Measurements from ENCODE around the gene BNIP3.

BNIP3 gene

DNA sequence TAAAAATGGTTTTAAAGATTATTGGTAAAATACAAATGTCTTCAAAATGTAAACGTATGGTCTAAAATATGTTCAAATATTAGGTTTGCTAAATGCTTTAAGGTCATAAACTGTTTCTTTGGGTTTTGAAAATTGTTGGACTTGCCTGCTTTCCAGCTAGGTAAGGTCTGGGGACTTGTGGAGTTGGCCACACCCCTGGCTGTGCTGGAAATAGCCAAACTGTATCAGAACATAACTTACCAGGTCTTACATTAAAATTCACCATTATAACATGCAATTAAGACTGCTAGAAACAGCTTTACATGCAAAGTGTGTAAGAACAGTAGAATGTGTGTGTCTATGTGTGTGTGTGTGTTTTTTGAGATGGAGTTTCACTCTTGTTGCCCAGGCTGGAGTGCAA lies 29.7 kb upstream of the BNIP3 start:
- in situ Hi-C loops (cut with HindIII; ENCODE audit: low pct_unique_long_range_greater_than_20kb, low sequenced_read_pairs), result no loop called here
- TF ChIP-seq JUND (IDR thresholded peaks at IDR 0.05; ENCODE audit: low read depth), result no peak
- DNase-seq (ENCODE audit: low read depth in 1 of 2, low spot score in 1 of 2), result no peak

DNA sequence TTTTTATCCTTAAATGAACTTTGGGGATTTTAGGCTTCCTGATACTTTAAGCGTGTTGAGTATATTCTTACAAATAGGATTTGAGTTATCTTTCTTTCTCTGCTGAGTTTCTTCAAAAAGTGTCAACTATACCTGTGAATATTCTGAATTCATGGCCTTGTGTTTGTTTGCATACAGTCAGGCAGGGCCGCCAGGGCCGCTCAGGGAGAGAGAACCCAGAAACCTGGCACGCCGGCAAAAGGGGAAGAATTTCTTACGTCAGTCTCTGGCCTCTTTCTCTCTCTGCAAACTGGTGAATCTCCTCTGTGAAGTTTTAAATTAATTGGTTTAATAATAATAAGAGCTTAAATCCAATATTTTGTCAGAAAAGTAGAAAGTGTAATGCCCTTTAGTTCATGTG lies 29.3 kb upstream of the BNIP3 start:
- TF ChIP-seq JUND (IDR thresholded peaks at IDR 0.05; ENCODE audit: low read depth), result no peak
- DNase-seq (ENCODE audit: low read depth in 1 of 2, low spot score in 1 of 2), result peak in 1 of 2 experiments; percentile 33
- in situ Hi-C loops (cut with HindIII; ENCODE audit: low pct_unique_long_range_greater_than_20kb, low sequenced_read_pairs), result no loop called here

DNA sequence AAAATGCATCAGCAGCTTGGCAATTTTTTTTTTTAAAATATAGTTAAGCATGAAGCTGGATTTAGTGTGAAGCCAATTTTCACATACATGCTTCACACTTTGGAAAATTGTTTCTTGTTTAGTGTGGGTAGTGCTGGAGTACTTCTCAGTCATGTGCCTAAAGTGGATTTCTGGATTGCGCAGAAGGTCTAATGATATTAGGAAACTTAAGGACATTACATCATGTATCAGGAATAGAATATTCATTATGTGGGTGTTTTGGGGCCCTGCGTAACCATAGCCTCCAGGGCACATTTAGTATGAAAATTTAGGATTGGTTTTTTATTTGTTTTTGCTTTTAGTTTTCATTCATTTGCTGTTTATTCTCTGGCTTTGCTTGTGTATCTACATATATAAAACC lies 28.8 kb upstream of the BNIP3 start:
- no peak for DNase-seq (ENCODE audit: low read depth in 1 of 2, low spot score in 1 of 2)
- TF ChIP-seq JUND (IDR thresholded peaks at IDR 0.05; ENCODE audit: low read depth), result no peak
- in situ Hi-C loops (cut with HindIII; ENCODE audit: low pct_unique_long_range_greater_than_20kb, low sequenced_read_pairs), result no loop called here

DNA sequence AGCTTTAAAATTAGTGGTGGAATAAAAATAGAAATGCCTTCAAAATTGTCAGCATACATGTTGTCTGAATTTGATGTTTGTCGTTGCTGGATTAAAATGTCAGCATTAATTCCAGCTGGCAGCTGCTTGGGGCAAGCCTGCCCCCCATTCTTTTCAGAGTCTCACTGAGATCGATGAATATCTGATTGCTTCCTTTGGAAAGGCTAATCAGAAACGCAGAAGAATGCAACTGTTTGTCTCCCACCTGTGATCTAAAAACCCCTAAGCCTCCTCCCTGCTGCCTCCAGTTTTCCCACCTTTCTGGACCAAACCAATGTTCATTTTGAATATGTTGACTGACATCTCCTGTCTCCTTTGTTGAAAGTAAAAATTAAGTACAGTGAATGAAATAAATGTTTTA lies 27.9 kb upstream of the BNIP3 start:
- in situ Hi-C loops (cut with HindIII; ENCODE audit: low pct_unique_long_range_greater_than_20kb, low sequenced_read_pairs), result no loop called here
- TF ChIP-seq JUND (IDR thresholded peaks at IDR 0.05; ENCODE audit: low read depth), result no peak
- no peak for DNase-seq (ENCODE audit: low read depth in 1 of 2, low spot score in 1 of 2)

DNA sequence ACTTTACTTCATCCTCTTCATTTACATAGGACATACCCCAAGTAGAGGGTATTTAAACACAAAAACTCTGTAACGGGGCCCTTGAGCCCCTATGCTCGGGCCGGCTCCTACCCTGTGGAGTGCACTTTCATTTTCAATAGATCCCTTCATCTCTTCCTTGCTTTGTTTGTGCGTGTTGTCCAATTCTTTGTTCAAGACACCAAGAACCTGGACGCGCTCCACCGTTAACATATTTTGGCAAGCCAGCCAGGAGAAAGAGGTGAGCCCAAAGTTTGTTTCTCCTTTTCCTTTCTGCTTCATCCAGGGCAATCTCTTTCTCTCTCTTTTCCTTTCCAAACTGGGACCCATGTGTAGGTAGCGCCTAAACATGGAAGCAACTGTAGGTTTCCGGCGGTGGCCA lies 26.0 kb upstream of the BNIP3 start:
- TF ChIP-seq JUND (IDR thresholded peaks at IDR 0.05; ENCODE audit: low read depth), result no peak
- DNase-seq (ENCODE audit: low read depth in 1 of 2, low spot score in 1 of 2), result no peak
- in situ Hi-C loops (cut with HindIII; ENCODE audit: low pct_unique_long_range_greater_than_20kb, low sequenced_read_pairs), result no loop called here

DNA sequence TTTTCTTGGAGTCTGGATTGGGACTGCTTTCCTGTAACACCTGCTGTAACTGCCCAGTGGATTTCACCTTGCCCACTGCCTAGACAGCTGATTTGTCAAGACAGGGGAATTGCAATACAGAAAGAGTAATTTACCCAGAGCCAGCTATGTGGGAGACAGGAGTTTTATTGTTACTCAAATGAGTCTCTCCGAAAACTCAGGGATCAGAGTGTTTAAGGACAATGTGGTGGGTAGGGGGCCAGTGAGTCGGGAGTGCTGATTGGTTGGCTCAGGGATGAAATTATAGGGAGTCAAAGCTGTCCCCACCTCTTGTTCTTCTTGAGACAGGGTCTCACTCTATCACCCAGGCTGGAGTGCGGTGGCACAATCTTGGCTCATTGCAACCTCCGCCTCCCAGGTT lies 25.2 kb upstream of the BNIP3 start:
- in situ Hi-C loops (cut with HindIII; ENCODE audit: low pct_unique_long_range_greater_than_20kb, low sequenced_read_pairs), result no loop called here

DNA sequence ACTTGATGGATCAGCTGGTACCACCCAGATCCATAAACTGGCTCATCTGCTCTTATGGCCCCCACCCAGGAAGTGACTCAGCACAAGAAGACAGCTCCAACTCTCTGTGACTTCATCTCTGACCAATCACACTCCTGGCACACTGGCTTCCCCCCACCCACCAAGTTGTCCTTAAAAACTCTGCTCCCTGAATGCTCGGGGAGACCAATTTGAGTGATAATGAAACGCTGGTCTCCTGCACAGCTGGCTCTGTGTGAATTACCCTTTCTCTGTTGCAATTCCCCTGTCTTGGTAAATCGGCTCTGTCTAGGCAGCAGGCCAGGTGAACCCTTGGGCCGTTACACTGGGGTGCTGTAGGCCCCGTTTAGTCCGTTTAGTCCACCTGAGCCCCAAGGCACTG lies 23.4 kb upstream of the BNIP3 start:
- TF ChIP-seq JUND (IDR thresholded peaks at IDR 0.05; ENCODE audit: low read depth), result no peak
- DNase-seq (ENCODE audit: low read depth in 1 of 2, low spot score in 1 of 2), result no peak
- in situ Hi-C loops (cut with HindIII; ENCODE audit: low pct_unique_long_range_greater_than_20kb, low sequenced_read_pairs), result no loop called here

More for the DNA sequence above, 25.2 kb upstream of the BNIP3 start:
- no peak for DNase-seq (ENCODE audit: low read depth in 1 of 2, low spot score in 1 of 2)
- TF ChIP-seq JUND (IDR thresholded peaks at IDR 0.05; ENCODE audit: low read depth), result no peak

DNA sequence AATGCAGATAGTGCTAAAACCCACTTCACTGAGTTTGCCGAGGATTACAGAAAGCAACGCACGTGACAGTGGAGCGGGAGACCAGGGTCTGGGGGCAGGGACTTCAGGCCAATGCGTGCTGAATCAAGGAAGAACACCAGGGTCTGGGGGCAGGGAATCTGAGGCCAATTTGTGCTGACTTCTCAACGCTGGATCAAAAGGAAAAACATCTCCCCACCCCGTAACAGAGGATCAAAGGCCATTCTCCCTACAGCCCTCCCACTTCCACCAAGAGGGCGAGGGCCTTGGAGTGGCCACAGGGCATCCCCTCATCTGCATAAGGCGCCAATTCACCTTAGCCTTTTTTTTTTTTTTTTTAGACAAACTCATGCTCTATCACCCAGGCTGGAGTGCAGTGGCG lies 22.3 kb upstream of the BNIP3 start:
- in situ Hi-C loops (cut with HindIII; ENCODE audit: low pct_unique_long_range_greater_than_20kb, low sequenced_read_pairs), result no loop called here
- no peak for DNase-seq (ENCODE audit: low read depth in 1 of 2, low spot score in 1 of 2)
- no peak for TF ChIP-seq JUND (IDR thresholded peaks at IDR 0.05; ENCODE audit: low read depth)

DNA sequence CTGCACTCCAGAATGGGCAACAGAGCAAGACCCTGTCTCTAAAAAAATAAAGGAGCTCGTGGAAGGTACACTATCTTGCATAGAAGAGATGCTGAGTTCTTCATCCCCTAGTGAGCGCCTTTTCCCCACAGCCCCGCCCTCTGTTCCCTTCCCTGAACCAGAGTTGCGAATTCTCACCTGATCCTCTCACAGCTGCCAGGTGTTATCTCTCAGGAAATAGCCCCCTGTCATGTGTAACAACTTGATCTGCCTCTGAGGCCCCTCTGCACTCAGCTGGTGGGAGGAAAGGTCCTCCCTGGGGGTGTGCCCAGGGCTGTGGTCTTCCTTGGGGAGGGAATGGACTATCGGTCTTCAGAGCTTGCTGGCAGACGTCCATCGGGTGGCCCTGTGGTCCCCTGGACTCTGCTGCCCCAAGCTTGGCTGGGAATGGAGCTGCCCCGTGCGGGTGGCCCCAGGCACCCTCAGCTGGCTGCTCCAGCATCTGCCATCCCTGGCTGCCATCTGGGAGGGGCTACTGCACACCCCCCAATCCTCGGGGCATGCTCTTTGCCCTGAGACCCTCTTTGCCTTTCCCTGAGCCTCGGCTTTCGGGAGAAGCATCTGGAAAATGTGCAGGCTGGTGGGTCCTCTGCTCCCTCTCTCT lies 21.7 kb upstream of the BNIP3 start:
- DNase-seq (ENCODE audit: low read depth in 1 of 2, low spot score in 1 of 2), result no peak
- no peak for TF ChIP-seq JUND (IDR thresholded peaks at IDR 0.05; ENCODE audit: low read depth)
- in situ Hi-C loops (cut with HindIII; ENCODE audit: low pct_unique_long_range_greater_than_20kb, low sequenced_read_pairs), result no loop called here

DNA sequence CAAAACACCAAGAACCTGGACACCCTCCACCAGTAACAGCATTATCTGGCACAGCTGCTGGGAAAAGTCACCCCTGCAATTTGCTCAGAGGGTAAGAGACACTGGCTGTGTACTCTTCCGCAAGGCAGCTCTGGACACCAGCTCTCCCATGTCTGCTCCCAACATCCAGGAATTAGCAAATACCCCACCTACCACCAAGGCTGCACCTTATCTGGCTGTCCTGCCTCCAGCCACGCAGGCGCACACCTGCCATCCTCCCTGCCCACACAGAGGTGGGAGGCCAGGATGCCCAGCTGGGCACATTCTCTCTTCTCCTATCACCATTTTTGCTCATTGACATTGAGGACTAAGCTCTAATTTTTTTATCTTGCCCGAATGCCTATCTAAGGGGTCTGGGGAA lies 20.3 kb upstream of the BNIP3 start:
- no peak for TF ChIP-seq JUND (IDR thresholded peaks at IDR 0.05; ENCODE audit: low read depth)
- in situ Hi-C loops (cut with HindIII; ENCODE audit: low pct_unique_long_range_greater_than_20kb, low sequenced_read_pairs), result no loop called here
- DNase-seq (ENCODE audit: low read depth in 1 of 2, low spot score in 1 of 2), result no peak

DNA sequence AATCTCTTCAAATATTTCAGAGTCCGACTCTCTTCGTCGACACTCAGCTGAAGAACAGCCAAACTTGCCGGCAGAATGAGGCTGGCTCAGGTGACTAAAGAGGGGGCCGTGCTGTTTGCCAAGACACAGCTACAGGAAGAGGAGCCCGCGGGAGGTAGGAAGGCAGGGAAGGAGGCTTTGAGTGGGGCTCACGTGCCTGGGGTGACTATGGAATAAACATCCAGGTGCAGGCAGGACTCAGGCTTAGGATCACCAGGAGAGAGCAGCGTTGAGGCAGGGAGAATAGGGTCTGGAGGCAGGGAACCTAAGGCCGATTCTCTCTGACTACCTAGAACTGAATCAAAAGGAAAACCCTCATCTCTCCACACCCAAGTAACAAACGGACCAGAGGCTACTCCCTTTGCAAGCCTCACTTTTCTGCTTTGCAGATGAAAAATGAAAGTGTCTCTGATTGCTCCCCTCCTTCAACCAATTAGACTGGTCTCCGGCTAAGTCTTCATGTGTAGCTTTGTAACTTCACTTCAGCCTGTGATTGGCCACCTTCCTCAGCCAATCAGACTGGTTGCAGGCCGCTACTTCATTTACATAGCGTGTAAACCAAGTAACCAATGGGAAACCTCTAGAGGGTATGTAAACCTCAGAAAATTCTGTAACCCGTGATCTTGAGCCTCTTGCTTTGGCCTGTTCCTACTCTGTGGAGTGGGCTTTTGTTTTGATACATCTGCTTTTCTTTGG lies 19.7 kb upstream of the BNIP3 start:
- in situ Hi-C loops (cut with HindIII; ENCODE audit: low pct_unique_long_range_greater_than_20kb, low sequenced_read_pairs), result no loop called here
- DNase-seq (ENCODE audit: low read depth in 1 of 2, low spot score in 1 of 2), result peak in 1 of 2 experiments; percentile 94
- no peak for TF ChIP-seq JUND (IDR thresholded peaks at IDR 0.05; ENCODE audit: low read depth)

DNA sequence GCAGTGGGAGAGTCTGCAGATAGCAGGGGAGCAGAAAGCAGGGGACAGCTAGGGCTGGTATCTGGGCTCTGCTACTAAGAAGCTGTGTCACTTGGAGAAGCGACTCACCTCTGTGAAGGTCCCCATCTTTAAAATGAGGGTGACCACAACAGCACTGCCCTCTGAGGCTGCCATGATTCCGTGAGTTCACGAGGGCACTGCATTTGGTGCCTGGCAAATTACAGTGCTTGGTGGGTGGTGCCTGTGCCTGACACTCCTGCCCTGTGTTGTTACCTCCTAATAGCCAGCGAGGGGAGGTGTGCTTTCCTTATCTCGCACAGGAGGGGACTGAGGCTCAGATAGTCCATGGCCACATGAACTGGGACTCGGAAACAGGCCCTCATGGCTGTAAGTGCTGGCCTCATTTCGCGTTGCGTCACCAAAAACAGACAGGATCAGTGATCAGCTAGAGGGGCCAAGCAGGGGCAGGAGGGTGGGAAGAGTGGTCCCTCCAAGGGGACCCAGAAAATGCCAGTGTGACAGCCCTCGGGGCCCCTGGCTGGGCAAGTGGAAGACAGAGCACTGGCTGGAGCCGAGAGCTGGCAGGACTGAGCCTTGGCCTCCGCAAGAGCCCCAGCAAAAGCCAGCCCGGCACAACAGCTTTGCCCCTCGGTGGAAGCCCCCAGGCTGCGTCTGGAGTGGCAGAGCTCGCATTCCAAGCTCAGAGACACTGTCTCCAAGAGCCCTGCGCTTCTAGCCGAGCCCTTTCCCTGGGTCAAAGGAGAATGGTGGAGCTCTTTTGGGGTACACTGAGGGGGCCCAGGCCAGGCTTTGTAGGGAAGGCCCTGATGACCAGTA lies 17.3 kb upstream of the BNIP3 start:
- DNase-seq (ENCODE audit: low read depth in 1 of 2, low spot score in 1 of 2), result no peak
- TF ChIP-seq JUND (IDR thresholded peaks at IDR 0.05; ENCODE audit: low read depth), result no peak
- in situ Hi-C loops (cut with HindIII; ENCODE audit: low pct_unique_long_range_greater_than_20kb, low sequenced_read_pairs), result no loop called here

Measured in T47D (cell line).